Keratinocyte (primary cell): ENCODE measurements around the gene SLC43A1. TPM values are rescaled to one million over a fixed set of nuclear protein-coding genes. Genes with fewer than 3 reads are reported as not detected.

Source experiments
- DNase-seq: peaks from one replicate; pipeline ENCODE4 v3.0.0-alpha.2; 2011; ENCODE audit warnings: low read depth, missing footprints, low spot score
- FAIRE-seq: peaks from 2 replicates; lab custom pipeline; 2011; peaks lifted over from hg19 to GRCh38; lab: Jason Lieb, UNC
- H2AFZ ChIP-seq: 2 replicates; pipeline ENCODE4 v1.6.0; 2012; ENCODE audit warnings: low read length, control low read depth, inconsistent platforms; ENCODE audit not compliant: control insufficient read depth
- H3K27ac ChIP-seq: 2 replicates; pipeline ENCODE4 v1.5.1; 2011; ENCODE audit warnings: low read length; ENCODE audit not compliant: control insufficient read depth, insufficient read depth
- H3K27me3 ChIP-seq: 3 replicates; pipeline ENCODE4 v1.6.0; 2011; ENCODE audit warnings: low read length; ENCODE audit not compliant: control insufficient read depth, insufficient read depth; ENCODE audit errors: extremely low read depth
- H3K36me3 ChIP-seq, 2 experiments: 2 replicates in 1 of 2; 3 replicates in 1 of 2; pipeline ENCODE4 v1.5.1; 2011; ENCODE audit warnings: low read length in 2 of 2, mild to moderate bottlenecking in 1 of 2; ENCODE audit not compliant: control insufficient read depth in 2 of 2, insufficient read depth in 2 of 2; ENCODE audit errors: extremely low read depth in 1 of 2
- H3K4me1 ChIP-seq: 3 replicates; pipeline ENCODE4 v1.5.1; 2011; ENCODE audit warnings: low read length; ENCODE audit not compliant: control insufficient read depth, insufficient read depth; ENCODE audit errors: extremely low read depth
- H3K4me2 ChIP-seq: 3 replicates; pipeline ENCODE4 v1.6.0; 2011; ENCODE audit warnings: low read depth, low read length; ENCODE audit not compliant: control insufficient read depth, insufficient read depth; ENCODE audit errors: extremely low read depth
- H3K4me3 ChIP-seq, 3 experiments: fragments of 200-600 bp in 1 of 3; sonication (generic) in 1 of 3; 2 replicates in 2 of 3; 3 replicates in 1 of 3; pipeline ENCODE4 v1.5.1; 2011 to 2016; ENCODE audit warnings: low read length in 3 of 3, mild to moderate bottlenecking in 3 of 3, control low read depth in 2 of 3, inconsistent platforms in 1 of 3, low read depth in 1 of 3, mixed read lengths in 1 of 3, mixed run types in 1 of 3, moderate library complexity in 1 of 3; ENCODE audit not compliant: control insufficient read depth in 2 of 3, insufficient read depth in 2 of 3; ENCODE audit errors: extremely low read depth in 1 of 3
- H3K79me2 ChIP-seq: 2 replicates; pipeline ENCODE4 v1.6.0; 2012; ENCODE audit warnings: low read length; ENCODE audit not compliant: control insufficient read depth, insufficient read depth
- H3K9ac ChIP-seq: 3 replicates; pipeline ENCODE4 v1.6.0; 2011; ENCODE audit warnings: low read length; ENCODE audit not compliant: control insufficient read depth, insufficient read depth; ENCODE audit errors: extremely low read depth
- H3K9me1 ChIP-seq: 3 replicates; pipeline ENCODE4 v1.6.0; 2011; ENCODE audit warnings: low read length; ENCODE audit not compliant: control insufficient read depth, insufficient read depth; ENCODE audit errors: extremely low read depth
- H3K9me3 ChIP-seq: 2 replicates; pipeline ENCODE4 v1.5.1; 2012; ENCODE audit warnings: low read depth, low read length; ENCODE audit not compliant: control insufficient read depth
- H4K20me1 ChIP-seq: 3 replicates; pipeline ENCODE4 v1.6.0; 2011; ENCODE audit warnings: low read length; ENCODE audit not compliant: control insufficient read depth, insufficient read depth; ENCODE audit errors: extremely low read depth
- EZH2 ChIP-seq: IDR thresholded peaks from one replicate; pipeline ENCODE4 v1.6.1; 2012; ENCODE audit warnings: inconsistent platforms, mild to moderate bottlenecking, low read length, moderate library complexity
- dilution Hi-C: fragments of 300-500 bp; cut with MboI; formaldehyde crosslinking; loops from one replicate; pipeline ENCODE4 v1.7.0; 2020; ENCODE audit warnings: low sequenced_read_pairs; ENCODE audit not compliant: extremely low pct_ligation_motif_present
- polyA plus RNA-seq, 5 experiments: library from polyadenylated mRNA; depleted of rRNA in 3 of 5; stranded (reverse) in 3 of 5; stranded (forward) in 1 of 5; unstranded in 1 of 5; fragments of >200 nt; gene quantifications; 1 replicate in 1 of 5; 2 replicates in 3 of 5; 3 replicates in 1 of 5; pipeline versions ENCODE4 v1.2.1 to v1.2.3, GENCODE V29; 2011 to 2012; ENCODE audit warnings: missing spikeins in 2 of 5, low read depth in 1 of 5, low replicate concordance in 1 of 5
- TF ChIP-seq, protein P1 (sequence below), 3 experiments: IDR thresholded peaks in 1 of 3; conservative IDR thresholded peaks in 1 of 3; optimal IDR thresholded peaks in 1 of 3; 2 replicates in 2 of 3; 3 replicates in 1 of 3; pipeline versions ENCODE3 to v1.5.1; 2011; ENCODE audit warnings: low read length in 3 of 3, mild to moderate bottlenecking in 3 of 3, moderate library complexity in 2 of 3, control low read depth in 1 of 3, inconsistent platforms in 1 of 3; ENCODE audit not compliant: insufficient read depth in 2 of 3; ENCODE audit errors: extremely low read depth in 1 of 3

SLC43A1 gene
- polyA plus RNA-seq, 1 donor (not counting 4 experiments of a cell fraction or from before 2014, with no cell fraction given): 0.75 TPM

- H3K79me2 ChIP-seq: no peaks in the 10 kb centered on the region
- no peak for FAIRE-seq
- no peaks in the 10 kb centered on the region for H3K36me3 ChIP-seq
These were observed 24.0 kb downstream of the SLC43A1 start for GRCh38 chr11:57491371-57492061.

GRCh38 chr11:57490456-57491248, 24.9 kb downstream of the SLC43A1 start:
- Histone ChIP-seq H3K4me2 (no peak overlapping the region), H2AFZ (no peak overlapping the region), H3K9me1 (no peaks in the 10 kb centered on the region), H3K4me3 (no peak overlapping the region), H3K9me3 (no peaks in the 10 kb centered on the region), H3K27me3 (no peaks in the 10 kb centered on the region), H4K20me1 (no peaks in the 10 kb centered on the region), H3K79me2 (no peaks in the 10 kb centered on the region), H3K27ac (no peak overlapping the region), H3K9ac (no peak overlapping the region), H3K4me1 (peaks cover 4% of the 10 kb centered on the region), H3K36me3 (no peaks in the 10 kb centered on the region)
- TF ChIP-seq, protein P1, sequence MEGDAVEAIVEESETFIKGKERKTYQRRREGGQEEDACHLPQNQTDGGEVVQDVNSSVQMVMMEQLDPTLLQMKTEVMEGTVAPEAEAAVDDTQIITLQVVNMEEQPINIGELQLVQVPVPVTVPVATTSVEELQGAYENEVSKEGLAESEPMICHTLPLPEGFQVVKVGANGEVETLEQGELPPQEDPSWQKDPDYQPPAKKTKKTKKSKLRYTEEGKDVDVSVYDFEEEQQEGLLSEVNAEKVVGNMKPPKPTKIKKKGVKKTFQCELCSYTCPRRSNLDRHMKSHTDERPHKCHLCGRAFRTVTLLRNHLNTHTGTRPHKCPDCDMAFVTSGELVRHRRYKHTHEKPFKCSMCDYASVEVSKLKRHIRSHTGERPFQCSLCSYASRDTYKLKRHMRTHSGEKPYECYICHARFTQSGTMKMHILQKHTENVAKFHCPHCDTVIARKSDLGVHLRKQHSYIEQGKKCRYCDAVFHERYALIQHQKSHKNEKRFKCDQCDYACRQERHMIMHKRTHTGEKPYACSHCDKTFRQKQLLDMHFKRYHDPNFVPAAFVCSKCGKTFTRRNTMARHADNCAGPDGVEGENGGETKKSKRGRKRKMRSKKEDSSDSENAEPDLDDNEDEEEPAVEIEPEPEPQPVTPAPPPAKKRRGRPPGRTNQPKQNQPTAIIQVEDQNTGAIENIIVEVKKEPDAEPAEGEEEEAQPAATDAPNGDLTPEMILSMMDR (optimal IDR thresholded peaks at IDR 0.05 in 1 of 3, IDR thresholded peaks at IDR 0.05 in 1 of 3, conservative IDR thresholded peaks at IDR 0.05 in 1 of 3; ENCODE audit: extremely low read depth in 1 of 3, insufficient read depth in 2 of 3, low read length in 3 of 3): no peak
- no peak for TF ChIP-seq EZH2
- no peak for DNase-seq
- dilution Hi-C loops: no loop called here
- FAIRE-seq: no peak

More at GRCh38 chr11:57491371-57492061, 24.0 kb downstream of the SLC43A1 start:
- dilution Hi-C loops: no loop called here
- Histone ChIP-seq H3K9ac (no peak overlapping the region), H4K20me1 (no peaks in the 10 kb centered on the region), H3K27ac (no peak overlapping the region), H3K4me1 (peaks cover 4% of the 10 kb centered on the region), H2AFZ (no peak overlapping the region), H3K9me3 (no peaks in the 10 kb centered on the region), H3K4me3 (no peak overlapping the region), H3K4me2 (no peak overlapping the region), H3K9me1 (no peaks in the 10 kb centered on the region), H3K27me3 (no peaks in the 10 kb centered on the region)
- no peak for DNase-seq
- TF ChIP-seq, protein P1 (optimal IDR thresholded peaks at IDR 0.05 in 1 of 3, IDR thresholded peaks at IDR 0.05 in 1 of 3, conservative IDR thresholded peaks at IDR 0.05 in 1 of 3; ENCODE audit: extremely low read depth in 1 of 3, insufficient read depth in 2 of 3, low read length in 3 of 3): peak; percentile 73 to 83 (median 76)
- no peak for TF ChIP-seq EZH2
